SK-N-SH (cell line): ENCODE results near the gene CTXND1.

ENCODE experiments used
- CHD2 ChIP-seq: fragments of 150-350 bp; IDR thresholded peaks from 2 replicates; pipeline ENCODE4 v1.6.1; 2018; ENCODE audit warnings: low read length; ENCODE audit not compliant: partially characterized antibody
- FOXM1 ChIP-seq: IDR thresholded peaks from 2 replicates; pipeline ENCODE4 v1.4.0; 2012; ENCODE audit warnings: low read depth, mild to moderate bottlenecking
- GABPA ChIP-seq: IDR thresholded peaks from 2 replicates; pipeline ENCODE4 v1.4.0; 2012; ENCODE audit warnings: low read depth, mild to moderate bottlenecking
- MXI1 ChIP-seq: IDR thresholded peaks from 2 replicates; pipeline ENCODE4 v1.6.1; 2012; ENCODE audit warnings: mild to moderate bottlenecking, low read depth, low read length, improper control_type of control experiment
- RAD21 ChIP-seq: IDR thresholded peaks from 2 replicates; pipeline ENCODE4 v1.6.1; 2012; ENCODE audit warnings: mild to moderate bottlenecking, low read length
- TEAD4 ChIP-seq: IDR thresholded peaks from 2 replicates; pipeline ENCODE4 v1.4.0; 2012; ENCODE audit warnings: mild to moderate bottlenecking, borderline replicate concordance; ENCODE audit not compliant: insufficient read depth
- TF ChIP-seq, protein P1 (sequence below): fragments of 200-600 bp; sonication (generic); IDR thresholded peaks from 2 replicates; pipeline ENCODE4 v1.6.1; 2017; ENCODE audit warnings: antibody characterized with exemption, mild to moderate bottlenecking, moderate library complexity
- TF ChIP-seq, protein P2 (sequence below): IDR thresholded peaks from 2 replicates; pipeline ENCODE4 v1.4.0; 2012; ENCODE audit warnings: low read depth, borderline replicate concordance

DNA sequence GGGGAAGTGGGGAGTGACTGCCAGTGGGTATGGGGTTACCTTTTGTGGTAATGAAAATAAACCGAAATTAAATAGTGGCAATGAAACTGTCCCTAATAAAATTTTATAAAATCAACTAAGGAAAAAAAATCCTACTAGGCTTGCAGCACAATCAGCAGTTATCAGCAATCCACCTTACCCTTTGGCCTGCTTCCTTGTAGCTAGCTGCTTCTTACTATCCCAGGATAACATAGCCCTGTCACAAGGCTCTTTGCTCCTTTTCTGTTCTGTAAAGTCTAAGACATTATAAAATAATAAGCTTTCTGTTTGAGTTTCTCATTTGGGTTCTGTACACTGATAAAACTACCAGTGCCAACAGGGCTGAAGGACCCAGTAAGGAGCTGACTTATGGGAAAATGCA, 23.0 kb upstream of the CTXND1 start:
- TF ChIP-seq, protein P1, sequence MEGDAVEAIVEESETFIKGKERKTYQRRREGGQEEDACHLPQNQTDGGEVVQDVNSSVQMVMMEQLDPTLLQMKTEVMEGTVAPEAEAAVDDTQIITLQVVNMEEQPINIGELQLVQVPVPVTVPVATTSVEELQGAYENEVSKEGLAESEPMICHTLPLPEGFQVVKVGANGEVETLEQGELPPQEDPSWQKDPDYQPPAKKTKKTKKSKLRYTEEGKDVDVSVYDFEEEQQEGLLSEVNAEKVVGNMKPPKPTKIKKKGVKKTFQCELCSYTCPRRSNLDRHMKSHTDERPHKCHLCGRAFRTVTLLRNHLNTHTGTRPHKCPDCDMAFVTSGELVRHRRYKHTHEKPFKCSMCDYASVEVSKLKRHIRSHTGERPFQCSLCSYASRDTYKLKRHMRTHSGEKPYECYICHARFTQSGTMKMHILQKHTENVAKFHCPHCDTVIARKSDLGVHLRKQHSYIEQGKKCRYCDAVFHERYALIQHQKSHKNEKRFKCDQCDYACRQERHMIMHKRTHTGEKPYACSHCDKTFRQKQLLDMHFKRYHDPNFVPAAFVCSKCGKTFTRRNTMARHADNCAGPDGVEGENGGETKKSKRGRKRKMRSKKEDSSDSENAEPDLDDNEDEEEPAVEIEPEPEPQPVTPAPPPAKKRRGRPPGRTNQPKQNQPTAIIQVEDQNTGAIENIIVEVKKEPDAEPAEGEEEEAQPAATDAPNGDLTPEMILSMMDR: no peak
- TF ChIP-seq TEAD4 (no peak), GABPA (no peak), FOXM1 (no peak), MXI1 (no peak), RAD21 (no peak), CHD2 (no peak)
- TF ChIP-seq, protein P2, sequence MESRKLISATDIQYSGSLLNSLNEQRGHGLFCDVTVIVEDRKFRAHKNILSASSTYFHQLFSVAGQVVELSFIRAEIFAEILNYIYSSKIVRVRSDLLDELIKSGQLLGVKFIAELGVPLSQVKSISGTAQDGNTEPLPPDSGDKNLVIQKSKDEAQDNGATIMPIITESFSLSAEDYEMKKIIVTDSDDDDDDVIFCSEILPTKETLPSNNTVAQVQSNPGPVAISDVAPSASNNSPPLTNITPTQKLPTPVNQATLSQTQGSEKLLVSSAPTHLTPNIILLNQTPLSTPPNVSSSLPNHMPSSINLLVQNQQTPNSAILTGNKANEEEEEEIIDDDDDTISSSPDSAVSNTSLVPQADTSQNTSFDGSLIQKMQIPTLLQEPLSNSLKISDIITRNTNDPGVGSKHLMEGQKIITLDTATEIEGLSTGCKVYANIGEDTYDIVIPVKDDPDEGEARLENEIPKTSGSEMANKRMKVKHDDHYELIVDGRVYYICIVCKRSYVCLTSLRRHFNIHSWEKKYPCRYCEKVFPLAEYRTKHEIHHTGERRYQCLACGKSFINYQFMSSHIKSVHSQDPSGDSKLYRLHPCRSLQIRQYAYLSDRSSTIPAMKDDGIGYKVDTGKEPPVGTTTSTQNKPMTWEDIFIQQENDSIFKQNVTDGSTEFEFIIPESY: no peak
